ELF-1 (cell line): ENCODE measurements around the gene GPC1.

Source experiments
- DNase-seq: peaks from one replicate; pipeline ENCODE4 v3.0.0-alpha.2; 2016; ENCODE audit warnings: low read depth, low spot score

The GPC1 gene

GRCh38 chr2:240412211-240412861 lies 23.1 kb upstream of the GPC1 start:
- peak; percentile 83 for DNase-seq

DNA sequence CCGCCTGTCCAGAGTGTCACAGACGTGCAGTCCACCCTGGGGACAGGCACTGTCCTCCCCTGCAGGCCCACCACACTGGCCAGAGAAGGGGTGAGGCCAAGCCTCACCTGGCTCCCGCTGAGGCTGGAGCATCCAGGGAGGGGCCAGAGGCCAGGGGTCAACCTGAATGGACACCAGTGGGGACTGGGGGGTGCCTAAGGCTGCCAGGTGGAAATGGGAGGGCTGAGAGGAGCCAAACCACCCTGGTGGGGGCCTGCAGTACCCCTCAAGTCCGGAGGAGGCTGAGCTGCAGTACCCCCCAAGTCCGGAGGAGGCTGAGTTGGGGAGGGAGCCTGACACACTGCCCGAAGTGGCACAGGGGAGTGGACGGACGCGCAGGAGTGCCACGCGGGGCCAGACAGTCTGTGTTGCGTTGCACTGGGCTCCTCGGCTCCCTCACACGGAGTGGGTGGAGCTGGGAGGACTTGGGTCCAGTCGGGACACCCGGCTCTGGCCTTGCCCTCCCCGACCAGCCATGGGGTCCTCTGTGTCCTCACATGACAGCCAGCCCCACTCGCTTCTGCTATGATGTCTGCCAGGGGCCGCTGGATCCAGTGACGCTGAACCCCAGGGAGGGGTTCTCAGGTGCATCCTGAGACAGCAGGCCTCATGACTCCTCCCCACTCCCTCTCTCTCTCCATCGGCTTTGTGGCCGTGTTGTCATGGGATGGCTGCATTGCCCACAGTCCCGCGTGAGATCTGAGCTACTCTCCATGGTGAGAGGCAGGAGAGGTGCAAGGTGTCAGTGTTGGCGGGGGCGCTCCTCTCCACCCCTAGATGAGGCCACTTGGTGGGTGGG lies 22.3 kb upstream of the GPC1 start:
- DNase-seq: no peak

DNA sequence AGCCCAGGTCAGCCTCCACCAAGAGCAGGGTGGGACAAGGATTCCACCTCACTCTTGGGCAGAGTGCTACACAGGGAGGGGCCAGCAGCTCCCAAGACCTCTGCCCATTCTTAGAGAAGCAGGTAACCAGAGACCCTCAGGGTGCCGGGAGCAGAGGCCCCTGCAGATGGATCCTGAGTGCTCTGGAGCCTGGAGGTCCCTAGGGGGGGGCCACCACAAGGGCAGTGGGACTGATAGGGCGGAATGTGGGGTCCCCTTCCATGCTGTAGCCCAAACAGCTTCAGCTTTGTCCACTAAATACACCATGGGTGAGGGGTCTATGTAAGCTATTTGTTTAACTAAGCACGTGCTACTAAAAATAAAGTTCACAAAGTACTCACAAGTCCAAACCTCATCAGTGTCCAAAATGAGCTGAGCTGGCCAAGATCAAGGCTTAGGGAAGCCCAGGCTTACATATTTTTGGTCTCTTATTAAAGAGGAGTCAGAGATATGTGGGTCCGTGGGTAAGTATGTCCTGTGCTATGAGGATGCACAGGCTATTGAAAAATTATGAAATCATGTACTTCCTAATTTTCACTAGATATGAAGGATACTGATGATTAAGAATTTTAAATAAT lies 21.5 kb upstream of the GPC1 start:
- DNase-seq: no peak

DNA sequence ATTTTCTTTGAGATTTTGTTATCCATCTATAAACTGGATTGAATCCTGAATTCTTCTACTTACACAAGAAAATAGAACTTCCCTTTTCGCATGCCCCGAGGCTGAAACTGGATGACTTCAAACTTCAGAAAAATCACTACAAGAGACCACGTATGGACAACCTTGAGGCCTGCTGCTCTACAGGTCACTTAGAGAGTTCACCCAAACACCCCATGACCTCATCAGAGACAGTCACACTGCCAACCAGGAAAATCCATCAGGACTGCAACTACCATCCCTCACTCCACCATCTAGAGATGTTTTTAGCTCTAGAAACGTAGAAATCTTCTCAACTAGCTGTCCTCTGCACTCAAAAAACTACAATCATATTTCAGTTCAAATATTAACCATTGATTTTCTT lies 18.6 kb upstream of the GPC1 start:
- no peak for DNase-seq

DNA sequence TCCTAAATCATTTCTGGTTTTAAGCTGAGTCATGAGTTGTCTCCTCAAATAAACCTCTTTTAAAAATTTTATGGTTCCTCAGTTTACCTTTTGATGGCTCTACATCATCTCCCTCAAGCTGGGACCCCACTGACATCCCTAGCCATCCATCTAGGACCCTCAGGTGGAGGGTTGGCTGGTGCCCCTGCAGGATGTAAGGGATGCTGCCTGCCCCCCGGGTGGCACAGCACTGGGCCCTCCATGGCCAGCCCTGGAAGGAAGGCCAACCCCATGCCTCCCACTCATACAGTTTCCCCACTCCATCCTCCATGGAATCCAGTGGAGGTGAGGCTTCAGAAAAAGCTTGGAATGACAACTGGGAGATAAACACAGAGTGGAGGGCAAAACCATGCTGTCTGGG lies 17.2 kb upstream of the GPC1 start:
- no peak for DNase-seq

DNA sequence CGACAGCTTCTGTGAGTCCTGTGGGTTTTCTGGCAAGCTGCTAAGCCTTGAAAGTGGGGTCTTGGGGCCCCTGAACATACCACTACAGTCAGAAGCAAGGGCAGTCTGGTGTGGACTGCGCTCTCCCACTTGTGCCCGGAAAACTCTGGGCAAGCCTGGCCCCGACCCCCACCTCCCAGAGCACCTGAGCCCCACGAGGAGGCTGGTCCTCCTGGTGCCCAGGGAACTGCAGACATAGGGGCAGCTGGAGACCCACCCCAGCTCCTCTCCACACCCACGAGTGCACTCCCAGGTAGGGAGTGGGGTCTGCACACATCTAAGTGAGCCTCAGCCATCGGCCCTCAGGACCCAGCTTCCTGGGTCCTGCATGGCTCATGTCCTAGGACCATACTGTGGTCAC lies 16.2 kb upstream of the GPC1 start:
- no peak for DNase-seq

GRCh38 chr2:240419723-240420122 lies 15.7 kb upstream of the GPC1 start:
- DNase-seq: no peak

DNA sequence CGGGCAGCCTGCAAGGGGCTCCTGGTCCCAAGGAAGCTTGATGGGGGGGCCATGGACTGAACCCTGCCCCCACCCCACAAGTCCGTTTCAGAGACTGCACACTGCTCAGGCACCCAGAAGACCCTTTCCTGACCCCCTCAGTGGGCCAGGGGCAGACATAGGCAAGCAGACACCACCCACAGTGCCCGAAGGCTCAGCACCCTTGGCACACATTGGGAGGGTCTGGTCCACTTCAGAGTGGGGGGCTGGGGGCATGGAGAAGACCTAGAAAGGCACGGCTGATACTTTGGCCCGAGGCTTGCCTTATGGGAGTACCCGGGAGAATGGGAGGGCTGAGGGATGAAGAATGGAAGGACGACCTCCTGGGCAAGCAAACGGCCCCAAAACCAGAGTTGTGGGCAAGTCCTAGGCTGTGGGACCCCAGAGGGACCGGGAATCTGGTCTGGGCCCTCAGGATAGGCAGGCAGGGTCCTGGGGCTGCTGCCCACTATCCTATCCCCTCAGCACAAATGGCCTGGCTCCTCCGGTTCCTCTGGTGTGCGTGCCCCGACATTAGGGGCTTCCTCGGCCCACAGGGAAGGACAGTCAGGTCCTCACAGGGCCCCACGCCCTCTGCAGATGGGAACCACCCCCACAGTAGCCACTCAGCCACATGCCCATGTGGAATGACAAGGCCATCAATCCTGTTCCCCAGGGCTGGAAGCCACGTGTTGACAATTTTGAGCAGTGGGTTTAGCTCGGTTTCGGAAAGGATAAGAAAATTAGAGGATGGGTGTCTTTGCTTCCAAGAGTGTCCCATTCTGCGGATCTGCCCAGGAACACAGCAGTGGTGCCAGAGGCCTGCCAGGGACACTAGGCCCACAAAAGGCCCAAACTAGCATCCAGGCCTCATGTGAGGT lies 15.0 kb upstream of the GPC1 start:
- no peak for DNase-seq

DNA sequence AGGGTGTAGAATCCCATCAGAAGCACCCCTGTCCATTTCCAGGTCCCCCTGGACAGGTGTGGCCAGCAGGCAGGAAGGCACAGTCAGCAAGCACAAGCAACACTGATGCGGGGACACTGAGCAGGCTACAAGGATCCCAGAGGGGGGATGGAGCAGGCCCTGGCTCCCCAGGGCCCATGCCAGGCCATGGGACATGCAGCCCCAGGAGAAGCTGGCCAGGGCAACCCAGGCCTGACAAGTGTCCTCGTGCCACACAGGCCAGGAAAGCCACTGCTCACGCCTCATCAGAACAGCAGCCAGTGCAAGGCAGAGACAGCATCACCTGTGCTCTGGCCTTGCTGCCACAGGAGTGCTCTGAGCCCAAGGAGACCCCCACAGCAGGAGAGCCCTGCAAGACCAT lies 14.1 kb upstream of the GPC1 start:
- no peak for DNase-seq

DNA sequence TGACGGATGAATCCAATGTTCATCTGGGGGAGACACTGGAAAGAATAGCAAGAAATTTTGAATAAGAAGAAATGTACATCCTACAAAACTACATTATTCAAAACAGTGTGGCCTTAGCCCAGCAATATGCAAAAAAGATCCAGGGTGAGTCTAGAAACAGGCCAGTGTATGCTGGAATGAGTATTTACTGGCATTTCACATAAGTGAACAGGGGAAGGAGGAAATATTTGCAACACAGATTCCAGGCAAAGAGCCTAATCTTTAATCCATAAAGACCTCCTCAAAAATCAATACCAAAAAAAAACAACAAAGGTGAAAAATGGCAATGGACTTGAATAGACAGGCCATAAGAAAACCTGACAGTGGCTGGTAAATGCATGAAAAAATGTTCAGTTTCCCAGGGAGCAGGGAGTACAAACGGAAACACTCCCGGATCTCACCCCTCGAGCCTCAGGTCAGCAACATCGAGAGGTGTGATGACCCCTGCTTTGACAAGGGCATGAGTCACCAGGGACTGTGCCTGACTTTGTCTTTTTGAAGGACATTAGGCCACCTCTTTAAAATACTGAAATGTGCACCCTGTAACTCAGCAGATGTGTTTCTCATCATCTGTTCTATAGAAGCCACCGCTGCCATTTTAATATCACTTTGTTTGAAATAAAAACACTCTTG lies 12.7 kb upstream of the GPC1 start:
- DNase-seq: no peak

GRCh38 chr2:240423788-240424191 lies 11.7 kb upstream of the GPC1 start:
- DNase-seq: no peak

- no peak for DNase-seq
Measured at GRCh38 chr2:240424341-240425235, 10.9 kb upstream of the GPC1 start.

GRCh38 chr2:240425236-240425615 lies 10.2 kb upstream of the GPC1 start:
- no peak for DNase-seq

DNA sequence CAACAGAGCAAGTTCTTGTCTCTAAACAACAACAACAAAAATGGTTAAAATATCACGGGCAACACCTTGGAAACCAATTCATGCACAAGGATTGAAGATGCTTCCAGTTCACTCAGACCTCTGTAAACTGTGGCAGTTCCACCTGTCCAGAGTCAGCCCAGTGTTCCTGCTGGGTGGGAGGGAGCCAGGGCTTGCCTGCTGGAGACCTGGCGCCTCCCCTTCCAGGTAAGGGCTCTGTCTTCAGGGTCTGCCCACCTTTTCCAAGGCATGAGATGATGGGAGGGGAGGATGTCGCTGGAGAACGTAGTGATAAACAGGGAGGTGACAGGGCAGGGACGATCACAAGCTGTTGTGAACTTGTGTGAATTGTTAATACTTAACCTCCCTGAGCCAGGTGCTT lies 9.8 kb upstream of the GPC1 start:
- DNase-seq: no peak

- DNase-seq: peak; percentile 52
Measured at GRCh38 chr2:240426845-240427721, 8.4 kb upstream of the GPC1 start.

- DNase-seq: no peak
Measured at GRCh38 chr2:240427729-240428128, 7.7 kb upstream of the GPC1 start.

- DNase-seq: no peak
Measured at GRCh38 chr2:240428245-240428644, 7.2 kb upstream of the GPC1 start.

GRCh38 chr2:240429341-240429871 lies 6.1 kb upstream of the GPC1 start:
- no peak for DNase-seq

DNA sequence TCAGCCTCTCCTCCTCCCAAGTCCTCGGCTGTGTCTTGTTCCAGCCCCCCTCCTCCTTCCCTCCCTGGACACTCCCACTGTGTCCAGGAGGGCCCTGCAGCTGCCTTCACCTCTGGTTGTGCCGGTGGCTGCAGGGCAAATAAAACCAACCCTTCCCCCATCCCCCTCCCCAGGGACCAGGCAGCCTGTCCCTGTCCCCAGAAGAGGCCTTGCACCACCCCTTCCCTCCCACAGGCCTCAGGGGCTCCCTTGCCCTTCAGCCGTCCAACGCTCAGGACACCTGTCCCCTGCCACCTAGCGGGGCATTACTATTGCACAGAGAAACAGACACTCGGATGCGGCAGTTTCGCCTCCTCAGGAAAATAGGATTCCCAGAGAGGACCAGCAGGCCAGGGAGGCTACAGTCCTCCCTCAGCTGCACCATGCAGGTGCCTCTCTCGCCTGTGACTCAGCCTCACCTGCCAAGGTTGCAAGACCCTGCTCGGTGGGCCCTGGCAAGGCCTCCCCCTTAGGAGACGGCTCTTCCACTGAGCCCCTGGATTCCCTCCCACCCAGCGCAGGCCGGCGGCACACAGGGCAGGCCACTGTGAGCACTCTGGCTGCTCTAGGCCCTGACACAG lies 5.5 kb upstream of the GPC1 start:
- peak; percentile 60 for DNase-seq
